K562 (cell line): ENCODE results near the gene CD300C. TPM values are rescaled to one million over a fixed set of nuclear protein-coding genes. Genes with fewer than 3 reads are reported as not detected.
A peak's percentile ranks its signal among the peaks of the same experiment; 100 is the strongest.

Experiments used
- ATF7 ChIP-seq: fragments of 450-650 bp; IDR thresholded peaks from 2 replicates; pipeline ENCODE4 v1.7.1; 2014; ENCODE audit warnings: mild to moderate bottlenecking, moderate library complexity
- BCOR ChIP-seq: fragments of 450-650 bp; IDR thresholded peaks from 2 replicates; pipeline ENCODE4 v1.6.1; 2016
- BRD4 ChIP-seq: fragments of 200-600 bp; sonication (generic); IDR thresholded peaks from 2 replicates; pipeline ENCODE4 v1.6.1; 2017; ENCODE audit warnings: inconsistent platforms
- ELK1 ChIP-seq: sonication (generic); formaldehyde crosslinking; IDR thresholded peaks from 2 replicates; pipeline ENCODE4 v1.8.1; 2022; ENCODE audit warnings: missing genetic modification reagents
- FOSL1 ChIP-seq: fragments of 200-800 bp; sonication (Bioruptor generic); conservative IDR thresholded peaks from 2 replicates; pipeline ENCODE4 v1.6.1; 2016; ENCODE audit warnings: missing genetic modification characterization, missing compliant biosample characterization
- GABPB1 ChIP-seq: sonication (generic); formaldehyde crosslinking; IDR thresholded peaks from 2 replicates; pipeline ENCODE4 v1.8.0; 2022; ENCODE audit warnings: mild to moderate bottlenecking, missing genetic modification reagents
- IRF2 ChIP-seq: sonication (generic); formaldehyde crosslinking; IDR thresholded peaks from 2 replicates; pipeline ENCODE4 v1.8.1; 2022; ENCODE audit warnings: mild to moderate bottlenecking, missing genetic modification reagents
- KHSRP ChIP-seq: fragments of 450-650 bp; IDR thresholded peaks from 2 replicates; pipeline ENCODE4 v1.6.1; 2017
- MAFF ChIP-seq: IDR thresholded peaks from 2 replicates; pipeline ENCODE4 v1.6.1; 2012; ENCODE audit warnings: low read length, improper control_type of control experiment
- MEF2D ChIP-seq: conservative IDR thresholded peaks from 2 replicates; pipeline ENCODE4 v1.6.1; 2016; ENCODE audit warnings: low read depth, missing genetic modification characterization, missing compliant biosample characterization
- MYBL2 ChIP-seq, 2 experiments: fragments of 450-650 bp in 1 of 2; sonication (generic) in 1 of 2; formaldehyde crosslinking in 1 of 2; IDR thresholded peaks; 2 replicates each; pipeline versions ENCODE4 v1.6.1 to v1.8.1; 2017 to 2022; ENCODE audit warnings: borderline replicate concordance in 1 of 2, inconsistent platforms in 1 of 2, low read depth in 1 of 2, mild to moderate bottlenecking in 1 of 2, missing genetic modification reagents in 1 of 2, moderate library complexity in 1 of 2
- NBN ChIP-seq: fragments of 450-650 bp; IDR thresholded peaks from 2 replicates; pipeline ENCODE4 v1.6.1; 2016; ENCODE audit warnings: low read depth, mild to moderate bottlenecking
- REST ChIP-seq, 2 experiments: fragments of 450-650 bp; formaldehyde crosslinking in 1 of 2; IDR thresholded peaks; 2 replicates each; pipeline versions ENCODE4 v1.4.0 to v1.6.1; 2014 to 2020; ENCODE audit warnings: mild to moderate bottlenecking in 2 of 2, borderline replicate concordance in 1 of 2, low read depth in 1 of 2
- TARDBP ChIP-seq: fragments of 450-650 bp; IDR thresholded peaks from 2 replicates; pipeline ENCODE4 v1.6.1; 2016
- TRIM24 ChIP-seq, 2 experiments: fragments of 450-650 bp; IDR thresholded peaks; 2 replicates each; pipeline ENCODE4 v1.6.1; 2016
- XRCC3 ChIP-seq: fragments of 450-650 bp; IDR thresholded peaks from 2 replicates; pipeline ENCODE4 v1.6.1; 2017; ENCODE audit warnings: mild to moderate bottlenecking, moderate library complexity
- ZC3H8 ChIP-seq: fragments of 450-650 bp; IDR thresholded peaks from 2 replicates; pipeline ENCODE4 v1.6.1; 2017
- ZNF695 ChIP-seq: fragments of 450-650 bp; formaldehyde crosslinking; IDR thresholded peaks from 2 replicates; pipeline ENCODE4 v1.4.0; 2020; ENCODE audit warnings: mild to moderate bottlenecking, moderate library complexity
- polyA plus RNA-seq, 8 experiments: library from polyadenylated mRNA; depleted of rRNA in 4 of 8; stranded (reverse) in 5 of 8; unstranded in 3 of 8; fragments of >200 nt; fragmentation: Nextera tagmentation in 2 of 8; fragmentation: Illumina TruSeq in 1 of 8; extraction: Ambion mirVana in 2 of 8; extraction: Trizol in 1 of 8; gene quantifications; 2 replicates each; pipeline versions ENCODE4 v1.2.1 to v1.2.3, GENCODE V29; 2011 to 2014; ENCODE audit warnings: inconsistent platforms in 1 of 8, missing spikeins in 1 of 8
- total RNA-seq, 7 experiments: library from RNA; depleted of rRNA in 6 of 7; stranded (reverse); fragments of >200 nt in 6 of 7; fragmentation: Illumina TruSeq in 2 of 7; extraction: Trizol in 2 of 7; gene quantifications; 2 replicates each; pipeline versions ENCODE4 v1.2.1 to v1.2.3, GENCODE V29; 2011 to 2021; ENCODE audit warnings: low replicate concordance in 1 of 7
- TF ChIP-seq, protein P1 (sequence below), 2 experiments: fragments of 200-800 bp in 1 of 2; sonication (Bioruptor generic) in 1 of 2; sonication (generic) in 1 of 2; formaldehyde crosslinking in 1 of 2; IDR thresholded peaks in 1 of 2; conservative IDR thresholded peaks in 1 of 2; 2 replicates each; pipeline versions ENCODE4 v1.5.0 to v1.6.1; 2016 to 2020; ENCODE audit warnings: missing compliant biosample characterization in 1 of 2, missing genetic modification characterization in 1 of 2, missing genetic modification reagents in 1 of 2

CD300C gene
- total and polyA plus RNA-seq, 9 of the 15 experiments (the other 6 are each of a cell fraction or from before 2014, with no cell fraction given) = 0.04 to 0.16 (median 0.07) TPM; not detected in 6

DNA sequence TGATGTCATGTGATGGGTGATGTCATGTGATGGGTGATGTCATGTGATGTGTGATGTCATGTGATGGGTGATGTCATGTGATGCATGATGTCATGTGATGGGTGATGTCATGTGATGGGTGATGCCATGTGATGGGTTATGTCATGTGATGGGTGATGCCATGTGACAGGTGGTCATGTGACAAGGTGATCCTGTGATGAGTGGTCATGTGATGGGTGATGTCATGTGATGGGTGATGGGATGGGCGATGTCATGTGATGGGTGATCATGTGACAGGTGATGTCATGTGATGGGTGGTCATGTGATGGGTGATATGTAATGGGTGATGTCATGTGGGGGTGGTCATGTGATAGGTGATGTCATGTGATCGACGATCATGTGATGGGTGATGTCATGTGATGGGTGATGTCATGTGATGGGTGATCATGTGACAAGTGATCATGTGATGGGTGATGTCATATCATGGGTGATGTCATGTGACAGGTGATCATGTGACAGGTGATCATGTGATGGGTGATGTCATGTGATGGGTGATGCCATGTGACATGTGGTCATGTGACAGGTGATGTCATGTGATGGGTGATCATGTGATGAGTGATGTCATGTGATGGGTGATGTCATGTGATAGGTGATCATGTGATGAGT, 31.8 kb downstream of the CD300C start (continued):
- TF ChIP-seq REST (IDR thresholded peaks at IDR 0.05; ENCODE audit: borderline replicate concordance) (peak; percentile 72), REST (CRISPR knock-in tag; IDR thresholded peaks at IDR 0.05; ENCODE audit: low read depth) (no peak), XRCC3 (no peak), ZC3H8 (no peak), ATF7 (peak; percentile 91), TRIM24 (IDR thresholded peaks at IDR 0.05) (peak; percentile 96 to 98), MAFF (no peak), NBN (peak; percentile 59; the same call in 1 of the 2 replicates), MEF2D (tag) (peak; percentile 47; the same call in 1 of the 2 replicates), BRD4 (no peak), TARDBP (peak; percentile 94; the same call in 1 of the 2 replicates), ELK1 (CRISPR knock-in tag) (no peak), IRF2 (CRISPR knock-in tag) (peak; percentile 89; the same call in 1 of the 2 replicates), GABPB1 (CRISPR knock-in tag) (peak; percentile 82), KHSRP (peak; percentile 82), BCOR (peak; percentile 26; the same call in 1 of the 2 replicates), FOSL1 (tag) (peak; percentile 90), MYBL2 (IDR thresholded peaks at IDR 0.05; ENCODE audit: low read depth) (no peak), MYBL2 (CRISPR knock-in tag; IDR thresholded peaks at IDR 0.05; ENCODE audit: borderline replicate concordance) (0 out of 2 replicates have a peak, but pooled peaks have one; percentile 45), ZNF695 (CRISPR knock-in tag) (no peak)
- TF ChIP-seq, protein P1, sequence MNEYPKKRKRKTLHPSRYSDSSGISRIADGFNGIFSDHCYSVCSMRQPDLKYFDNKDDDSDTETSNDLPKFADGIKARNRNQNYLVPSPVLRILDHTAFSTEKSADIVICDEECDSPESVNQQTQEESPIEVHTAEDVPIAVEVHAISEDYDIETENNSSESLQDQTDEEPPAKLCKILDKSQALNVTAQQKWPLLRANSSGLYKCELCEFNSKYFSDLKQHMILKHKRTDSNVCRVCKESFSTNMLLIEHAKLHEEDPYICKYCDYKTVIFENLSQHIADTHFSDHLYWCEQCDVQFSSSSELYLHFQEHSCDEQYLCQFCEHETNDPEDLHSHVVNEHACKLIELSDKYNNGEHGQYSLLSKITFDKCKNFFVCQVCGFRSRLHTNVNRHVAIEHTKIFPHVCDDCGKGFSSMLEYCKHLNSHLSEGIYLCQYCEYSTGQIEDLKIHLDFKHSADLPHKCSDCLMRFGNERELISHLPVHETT (CRISPR knock-in tag; conservative IDR thresholded peaks at IDR 0.05 in 1 of 2, IDR thresholded peaks at IDR 0.05 in 1 of 2) = peak in 1 of 2 experiments; percentile 91; a peak in 2 of 4 replicates
